Transverse colon (tissue), 4 donors: ENCODE data around the gene ARHGAP8. TPM values are rescaled to one million over a fixed set of nuclear protein-coding genes. Genes with fewer than 3 reads are reported as not detected.

Experiments
- DNase-seq: peaks from one replicate; pipeline ENCODE4 v3.0.0-alpha.2; 2019
- H3K27ac ChIP-seq, 4 donors: fragments of 200-600 bp; sonication (generic); 2 replicates each; pipeline ENCODE4 v1.5.1; 2016 to 2018; ENCODE audit warnings: inconsistent platforms in 4 of 4
- H3K27me3 ChIP-seq: fragments of 200-600 bp; sonication (generic); 2 replicates; pipeline ENCODE4 v1.5.1; 2017; ENCODE audit warnings: inconsistent platforms
- H3K36me3 ChIP-seq, 4 donors: fragments of 200-600 bp; sonication (generic); 2 replicates each; pipeline ENCODE4 v1.5.1; 2017 to 2019; ENCODE audit warnings: inconsistent platforms in 4 of 4
- H3K4me1 ChIP-seq, 4 donors: fragments of 200-600 bp; sonication (generic); 2 replicates each; pipeline ENCODE4 v1.5.1; 2017 to 2020; ENCODE audit warnings: inconsistent platforms in 4 of 4
- H3K4me3 ChIP-seq, 4 donors: fragments of 200-600 bp; sonication (generic); 1 replicate in 1 of 4; 2 replicates in 3 of 4; pipeline versions ENCODE4 v1.5.1 to v1.6.1; 2017 to 2019; ENCODE audit warnings: inconsistent platforms in 4 of 4
- H3K9me3 ChIP-seq, 2 donors: fragments of 200-600 bp; sonication (generic); 2 replicates each; pipeline ENCODE4 v1.5.1; 2017 to 2019; ENCODE audit warnings: inconsistent platforms in 2 of 2
- EP300 ChIP-seq: sonication (generic); formaldehyde crosslinking; IDR thresholded peaks from one replicate; pipeline ENCODE4 v1.6.1; 2017; ENCODE audit warnings: antibody characterized with exemption, low read depth
- POLR2A ChIP-seq: fragments of 450-650 bp; IDR thresholded peaks from one replicate; pipeline ENCODE4 v1.6.1; 2016; ENCODE audit warnings: antibody characterized with exemption, mild to moderate bottlenecking, moderate library complexity
- POLR2AphosphoS5 ChIP-seq, 3 donors: sonication (generic); formaldehyde crosslinking; IDR thresholded peaks; one replicate each; pipeline ENCODE4 v1.6.1; 2016; ENCODE audit warnings: antibody characterized with exemption in 3 of 3
- WGBS, 2 donors: methylation state at CpG; one replicate each; pipeline ENCODE4 v1.1.5; 2018; ENCODE audit warnings: low coverage in 1 of 2; 5-methylcytosine and 5-hydroxymethylcytosine counted together
- in situ Hi-C, 4 donors: fragments of 200-750 bp; cut with MboI; loops; one replicate each; pipeline versions ENCODE4 v1.15.0 to v1.15.1; 2017; ENCODE audit warnings: low sequenced_read_pairs in 3 of 4, low pct_ligation_motif_present in 1 of 4, low pct_unique_long_range_greater_than_20kb in 1 of 4
- intact Hi-C: fragments of 100-400 bp; cut with DNase I; formaldehyde crosslinking; loops from one replicate; pipeline ENCODE4 v1.15.1; 2023; ENCODE audit warnings: low total_unique reads
- total RNA-seq, 4 donors: library from RNA; depleted of rRNA; stranded (reverse); fragments of >200 nt; gene quantifications; one replicate each; pipeline ENCODE4 v1.1.0, GENCODE V29; 2016
- TF ChIP-seq, protein P1 (sequence below), 5 experiments: fragments of 200-600 bp in 3 of 5; fragments of 450-650 bp in 2 of 5; sonication (generic) in 3 of 5; IDR thresholded peaks; 1 replicate in 2 of 5; 2 replicates in 3 of 5; pipeline ENCODE4 v1.5.1; 2016 to 2017; ENCODE audit warnings: antibody characterized with exemption in 5 of 5, inconsistent platforms in 3 of 5, mild to moderate bottlenecking in 2 of 5, moderate library complexity in 1 of 5

The ARHGAP8 gene
- total RNA-seq, 4 donors from 2014 or later = 28.6 to 51.5 (median 31.5) TPM

DNA sequence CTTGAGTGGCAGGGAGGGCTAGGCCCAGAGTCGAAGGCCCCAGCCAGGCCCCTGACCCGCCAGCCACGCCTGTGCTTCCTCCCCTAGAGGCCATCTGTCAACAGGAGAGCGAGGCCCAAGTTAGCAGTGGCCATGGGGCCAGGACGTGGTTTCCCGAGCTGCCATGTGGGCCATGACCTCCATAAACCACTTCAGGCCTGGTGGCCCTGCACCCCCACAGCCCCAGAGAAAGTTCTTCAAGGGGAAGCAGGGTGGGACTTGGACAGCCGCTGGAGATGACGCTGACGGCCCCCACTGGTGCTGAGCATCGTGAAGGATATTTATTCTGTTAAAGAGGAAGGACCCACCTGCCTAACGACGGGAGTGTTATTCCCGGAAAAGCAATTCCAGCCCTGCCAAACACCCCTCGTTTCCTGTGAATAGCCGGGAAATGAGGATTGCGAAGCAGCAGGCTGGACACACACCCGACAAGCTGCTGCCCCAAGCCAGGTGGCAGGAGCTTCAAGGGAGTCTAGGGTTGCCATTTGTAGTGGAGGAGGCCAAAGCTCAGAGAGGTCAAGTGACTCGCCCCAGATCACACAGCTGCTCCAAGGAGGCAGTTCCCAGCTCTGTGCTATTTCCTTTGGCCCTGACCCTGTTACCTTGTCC lies 37.5 kb upstream of the ARHGAP8 start:
- DNase-seq = no peak
- H3K27ac ChIP-seq = no peak overlapping the region
- peaks cover 17 to 46% (median 31%) of the 10 kb centered on the region in 4 donors for H3K4me1 ChIP-seq
- no peaks in the 10 kb centered on the region for H3K9me3 ChIP-seq
- TF ChIP-seq EP300 (no peak), POLR2A (no peak), POLR2AphosphoS5 (IDR thresholded peaks at IDR 0.05) (no peak)
- TF ChIP-seq, protein P1, sequence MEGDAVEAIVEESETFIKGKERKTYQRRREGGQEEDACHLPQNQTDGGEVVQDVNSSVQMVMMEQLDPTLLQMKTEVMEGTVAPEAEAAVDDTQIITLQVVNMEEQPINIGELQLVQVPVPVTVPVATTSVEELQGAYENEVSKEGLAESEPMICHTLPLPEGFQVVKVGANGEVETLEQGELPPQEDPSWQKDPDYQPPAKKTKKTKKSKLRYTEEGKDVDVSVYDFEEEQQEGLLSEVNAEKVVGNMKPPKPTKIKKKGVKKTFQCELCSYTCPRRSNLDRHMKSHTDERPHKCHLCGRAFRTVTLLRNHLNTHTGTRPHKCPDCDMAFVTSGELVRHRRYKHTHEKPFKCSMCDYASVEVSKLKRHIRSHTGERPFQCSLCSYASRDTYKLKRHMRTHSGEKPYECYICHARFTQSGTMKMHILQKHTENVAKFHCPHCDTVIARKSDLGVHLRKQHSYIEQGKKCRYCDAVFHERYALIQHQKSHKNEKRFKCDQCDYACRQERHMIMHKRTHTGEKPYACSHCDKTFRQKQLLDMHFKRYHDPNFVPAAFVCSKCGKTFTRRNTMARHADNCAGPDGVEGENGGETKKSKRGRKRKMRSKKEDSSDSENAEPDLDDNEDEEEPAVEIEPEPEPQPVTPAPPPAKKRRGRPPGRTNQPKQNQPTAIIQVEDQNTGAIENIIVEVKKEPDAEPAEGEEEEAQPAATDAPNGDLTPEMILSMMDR (IDR thresholded peaks at IDR 0.05) = no peak
- in situ Hi-C loops = no loop called here
- intact Hi-C loops = no loop called here
- H3K36me3 ChIP-seq = no peaks in the 10 kb centered on the region
- 34 to 68% methylated on average over 11 to 18 of the region's 18 CpGs for WGBS, 2 donors
- no peak overlapping the region for H3K4me3 ChIP-seq
- H3K27me3 ChIP-seq = no peaks in the 10 kb centered on the region

GRCh38 chr22:44718418-44718817 lies 34.0 kb upstream of the ARHGAP8 start:
- Histone ChIP-seq H3K27me3 (no peaks in the 10 kb centered on the region), H3K36me3 (no peaks in the 10 kb centered on the region), H3K27ac (no peak overlapping the region), H3K4me1 (peaks cover 0 to 17% (median 8%) of the 10 kb centered on the region in 4 donors), H3K4me3 (no peak overlapping the region), H3K9me3 (no peaks in the 10 kb centered on the region)
- TF ChIP-seq, protein P1 (IDR thresholded peaks at IDR 0.05) = no peak
- TF ChIP-seq POLR2AphosphoS5 (IDR thresholded peaks at IDR 0.05) = peak in 1 of 3 donors; percentile 17
- no peak for TF ChIP-seq POLR2A
- in situ Hi-C loops (no loop called here), intact Hi-C loops (no loop called here)
- 87 to 100% methylated on average over 2 to 3 of the region's 3 CpGs for WGBS, 2 donors
- no peak for DNase-seq

- intact Hi-C loops = no loop called here
- H3K9me3 ChIP-seq = no peaks in the 10 kb centered on the region
- H3K36me3 ChIP-seq = no peaks in the 10 kb centered on the region
- DNase-seq = peak; percentile 69
- TF ChIP-seq EP300 (no peak), POLR2A (no peak), POLR2AphosphoS5 (IDR thresholded peaks at IDR 0.05) (no peak)
- TF ChIP-seq, protein P1 (IDR thresholded peaks at IDR 0.05) = no peak
- H3K4me3 ChIP-seq = no peak overlapping the region
- WGBS, 2 donors = 64% methylated on average over 13 of the region's 13 CpGs; no CpG with 5 or more reads in 1 of the 2 donors
- peaks cover 0 to 13% (median 7%) of the 10 kb centered on the region in 4 donors for H3K4me1 ChIP-seq
- in situ Hi-C loops = no loop called here
- no peak overlapping the region for H3K27ac ChIP-seq
- H3K27me3 ChIP-seq = no peaks in the 10 kb centered on the region
Observed at GRCh38 chr22:44719586-44720368, 32.6 kb upstream of the ARHGAP8 start.

DNA sequence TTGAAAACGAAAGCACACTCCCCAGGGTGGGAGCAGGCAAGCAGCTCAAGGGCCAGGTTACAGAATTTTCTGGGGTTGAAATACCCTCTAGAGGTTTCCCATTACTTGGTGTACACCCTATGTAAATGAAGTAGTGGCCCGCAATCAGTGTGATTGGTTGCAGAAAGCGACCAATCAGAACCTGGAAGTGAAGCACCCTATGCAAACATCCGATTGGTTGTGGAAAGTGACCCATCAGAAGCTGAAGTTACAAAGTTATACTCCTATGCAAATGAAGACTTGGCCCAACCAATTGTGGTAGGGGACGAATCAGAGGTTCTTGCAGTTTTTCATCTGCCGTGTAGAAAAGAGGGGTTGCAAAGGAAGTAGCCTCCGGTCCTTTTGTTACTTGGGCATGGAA lies 31.2 kb upstream of the ARHGAP8 start:
- H3K4me3 ChIP-seq = no peak overlapping the region
- TF ChIP-seq POLR2AphosphoS5 (IDR thresholded peaks at IDR 0.05) = no peak
- TF ChIP-seq, protein P1 (IDR thresholded peaks at IDR 0.05) = no peak
- no peak for TF ChIP-seq POLR2A
- no peak for TF ChIP-seq EP300
- H3K4me1 ChIP-seq = peaks cover 0 to 5% (median 0%) of the 10 kb centered on the region in 4 donors
- H3K27ac ChIP-seq = no peak overlapping the region
- H3K27me3 ChIP-seq = no peaks in the 10 kb centered on the region
- no peak for DNase-seq
- intact Hi-C loops (no loop called here), in situ Hi-C loops (no loop called here)
- no peaks in the 10 kb centered on the region for H3K36me3 ChIP-seq
- 94 to 100% methylated on average over 1 to 7 of the region's 7 CpGs for WGBS, 2 donors
- H3K9me3 ChIP-seq = no peaks in the 10 kb centered on the region
